Lower lobe of right lung (tissue), 2 donors: Measurements from ENCODE around the gene SDC3. TPM values are rescaled to one million over a fixed set of nuclear protein-coding genes. Genes with fewer than 3 reads are reported as not detected.

Experiments used
- ATAC-seq, 2 donors: fragments of 200-7000 bp; cut with Tn5 transposase; one replicate each; pipeline ENCODE4 v1.9.1; 2020 to 2022; ENCODE audit warnings: mild to moderate bottlenecking in 2 of 2, moderate library complexity in 2 of 2
- DNase-seq: peaks from one replicate; pipeline ENCODE4 v3.0.0-alpha.2; 2020
- H3K27ac ChIP-seq: fragments of 200-600 bp; one replicate; pipeline ENCODE4 v1.8.0; 2022
- H3K27me3 ChIP-seq: fragments of 200-600 bp; one replicate; pipeline ENCODE4 v1.8.0; 2022; ENCODE audit warnings: low read depth
- H3K36me3 ChIP-seq: fragments of 200-600 bp; one replicate; pipeline ENCODE4 v1.8.0; 2022; ENCODE audit warnings: mild to moderate bottlenecking
- H3K4me1 ChIP-seq: fragments of 200-600 bp; one replicate; pipeline ENCODE4 v1.8.0; 2022
- H3K4me3 ChIP-seq: fragments of 200-600 bp; one replicate; pipeline ENCODE4 v1.8.0; 2022; ENCODE audit warnings: mild to moderate bottlenecking
- H3K9me3 ChIP-seq: fragments of 200-600 bp; one replicate; pipeline ENCODE4 v1.8.0; 2022
- intact Hi-C: fragments of 100-400 bp; cut with DNase I; formaldehyde crosslinking; loops from one replicate; pipeline ENCODE4 v1.11.0; 2022
- total RNA-seq: library from RNA; stranded (reverse); fragmentation: NEBNext Ultra II Directional; extraction: Animal tissue kit (Norgen Biotek cat#: 25700); gene quantifications from one replicate; pipeline ENCODE4 v1.2.1, GENCODE V29; 2021
- TF ChIP-seq, protein P1 (sequence below): fragments of 200-600 bp; IDR thresholded peaks from one replicate; pipeline ENCODE4 v1.8.0; 2022; ENCODE audit warnings: antibody characterized with exemption, mild to moderate bottlenecking
- donor health status: DM: no; HTN: yes; CAD: no; lungs with severe emphysema.

Gene SDC3
- total RNA-seq, 1 donor from 2014 or later, result 43.5 TPM

DNA sequence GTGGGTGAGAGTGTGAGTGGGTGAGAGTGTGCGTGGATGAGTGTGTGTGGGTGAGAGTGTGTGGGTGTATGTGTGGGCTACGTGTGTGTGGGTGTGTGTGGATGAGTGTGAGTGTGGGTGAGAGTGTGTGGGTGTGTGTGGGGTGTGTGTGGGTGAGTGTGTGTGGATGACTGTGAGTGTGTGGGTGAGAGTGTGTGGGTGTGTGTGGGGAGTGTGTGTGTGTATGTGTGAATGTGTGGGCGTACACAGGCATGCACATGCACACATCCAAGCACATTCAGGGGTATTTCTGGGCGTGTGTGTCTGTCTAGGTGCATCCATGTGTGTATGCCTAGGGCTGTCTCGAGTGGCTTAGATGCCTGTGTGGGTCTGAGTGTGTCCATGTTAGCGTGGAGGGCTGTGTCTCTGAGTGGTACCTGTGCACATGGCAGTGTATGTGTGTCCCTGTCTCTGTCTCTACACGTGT, 14.0 kb downstream of the SDC3 start:
- intact Hi-C loops, result no loop called here
- H3K36me3 ChIP-seq, result no peaks in the 10 kb centered on the region
- H3K4me1 ChIP-seq, result peaks cover 14% of the 10 kb centered on the region
- ATAC-seq (no peak), DNase-seq (no peak)
- TF ChIP-seq, protein P1, sequence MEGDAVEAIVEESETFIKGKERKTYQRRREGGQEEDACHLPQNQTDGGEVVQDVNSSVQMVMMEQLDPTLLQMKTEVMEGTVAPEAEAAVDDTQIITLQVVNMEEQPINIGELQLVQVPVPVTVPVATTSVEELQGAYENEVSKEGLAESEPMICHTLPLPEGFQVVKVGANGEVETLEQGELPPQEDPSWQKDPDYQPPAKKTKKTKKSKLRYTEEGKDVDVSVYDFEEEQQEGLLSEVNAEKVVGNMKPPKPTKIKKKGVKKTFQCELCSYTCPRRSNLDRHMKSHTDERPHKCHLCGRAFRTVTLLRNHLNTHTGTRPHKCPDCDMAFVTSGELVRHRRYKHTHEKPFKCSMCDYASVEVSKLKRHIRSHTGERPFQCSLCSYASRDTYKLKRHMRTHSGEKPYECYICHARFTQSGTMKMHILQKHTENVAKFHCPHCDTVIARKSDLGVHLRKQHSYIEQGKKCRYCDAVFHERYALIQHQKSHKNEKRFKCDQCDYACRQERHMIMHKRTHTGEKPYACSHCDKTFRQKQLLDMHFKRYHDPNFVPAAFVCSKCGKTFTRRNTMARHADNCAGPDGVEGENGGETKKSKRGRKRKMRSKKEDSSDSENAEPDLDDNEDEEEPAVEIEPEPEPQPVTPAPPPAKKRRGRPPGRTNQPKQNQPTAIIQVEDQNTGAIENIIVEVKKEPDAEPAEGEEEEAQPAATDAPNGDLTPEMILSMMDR, result no peak
- no peak overlapping the region for H3K27ac ChIP-seq
- H3K9me3 ChIP-seq, result no peaks in the 10 kb centered on the region
- no peaks in the 10 kb centered on the region for H3K27me3 ChIP-seq
- H3K4me3 ChIP-seq, result no peak overlapping the region

DNA sequence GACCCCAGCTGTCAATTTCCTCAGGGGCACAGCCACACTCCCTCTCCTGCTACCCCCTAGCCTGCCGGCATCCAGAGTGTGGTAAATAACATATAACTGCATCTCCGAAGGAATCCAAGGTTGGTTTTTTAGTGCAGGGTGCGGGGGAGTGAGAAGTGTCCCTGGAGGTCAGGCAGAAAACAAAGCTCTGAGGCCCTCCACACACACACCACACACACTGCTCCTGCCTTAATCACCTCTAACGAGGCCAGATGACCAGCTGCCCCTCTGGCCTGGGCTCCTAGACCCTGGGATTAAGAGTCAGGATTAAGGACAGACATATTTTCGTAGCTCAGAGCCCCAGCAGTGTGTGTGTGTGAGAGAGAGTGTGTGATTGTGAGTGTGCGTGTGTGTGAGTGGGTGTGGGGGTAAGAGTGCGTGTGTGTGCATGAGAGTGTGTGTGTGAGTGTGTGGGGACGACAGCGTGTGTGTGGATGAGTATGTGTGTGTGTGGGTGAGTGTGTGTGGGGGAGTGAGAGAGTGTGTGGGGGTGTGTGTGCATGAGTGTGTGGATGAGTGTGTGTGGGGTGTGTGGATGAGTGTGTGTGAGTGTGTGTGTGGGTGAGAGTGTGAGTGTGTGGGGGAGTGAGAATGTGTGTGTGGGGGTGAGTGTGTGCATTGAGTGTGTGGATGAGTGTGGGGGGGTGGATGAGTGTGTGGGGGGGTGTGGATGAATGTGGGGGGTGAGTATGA, 14.6 kb downstream of the SDC3 start:
- H3K4me1 ChIP-seq, result peaks cover 19% of the 10 kb centered on the region
- ATAC-seq (no peak), DNase-seq (no peak)
- no peak overlapping the region for H3K4me3 ChIP-seq
- H3K27me3 ChIP-seq, result no peaks in the 10 kb centered on the region
- TF ChIP-seq, protein P1, result no peak
- H3K9me3 ChIP-seq, result no peaks in the 10 kb centered on the region
- intact Hi-C loops, result no loop called here
- no peak overlapping the region for H3K27ac ChIP-seq
- no peaks in the 10 kb centered on the region for H3K36me3 ChIP-seq

DNA sequence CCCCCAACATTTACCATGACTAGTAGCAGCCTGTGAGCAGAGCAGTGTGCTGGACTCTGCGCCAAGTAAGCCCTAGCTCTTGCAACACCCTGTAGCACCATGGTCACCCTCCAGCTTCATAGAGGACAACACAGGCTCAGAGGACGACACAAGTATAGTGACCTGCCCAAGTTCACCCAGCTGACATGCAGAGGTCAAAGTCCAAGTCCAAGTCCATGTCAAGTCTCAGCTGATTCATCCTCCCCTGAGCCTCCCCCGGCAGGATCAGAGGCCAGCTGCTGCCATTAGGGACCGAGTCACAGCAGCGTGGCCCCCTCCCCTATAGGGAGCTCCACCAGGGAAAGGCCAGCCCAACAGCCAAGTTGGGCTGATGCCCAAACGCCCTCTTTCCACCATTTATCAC, 15.9 kb downstream of the SDC3 start:
- H3K27me3 ChIP-seq, result no peaks in the 10 kb centered on the region
- DNase-seq, result no peak
- no peak for ATAC-seq
- H3K9me3 ChIP-seq, result no peaks in the 10 kb centered on the region
- H3K4me3 ChIP-seq, result no peak overlapping the region
- H3K4me1 ChIP-seq, result peaks cover 31% of the 10 kb centered on the region
- no peaks in the 10 kb centered on the region for H3K36me3 ChIP-seq
- TF ChIP-seq, protein P1, result no peak
- intact Hi-C loops, result no loop called here
- no peak overlapping the region for H3K27ac ChIP-seq

DNA sequence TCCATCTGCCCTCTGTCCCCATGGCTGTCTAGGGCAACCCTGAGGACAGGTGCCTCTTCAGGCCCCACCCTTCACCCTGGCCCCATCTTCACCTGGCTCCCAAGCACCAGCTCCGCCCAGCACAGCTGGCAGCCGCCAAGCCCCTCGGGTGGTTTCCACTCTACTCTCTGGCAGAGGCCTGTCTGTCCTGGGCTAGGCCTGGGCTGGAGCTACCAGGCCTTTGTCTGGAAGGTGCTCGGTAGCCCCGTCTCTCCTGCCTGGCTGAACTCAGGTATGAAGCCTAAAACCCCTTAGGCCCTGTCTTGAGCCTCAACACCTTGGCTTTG, 17.4 kb downstream of the SDC3 start:
- peaks cover 37% of the 10 kb centered on the region for H3K4me1 ChIP-seq
- H3K9me3 ChIP-seq, result no peaks in the 10 kb centered on the region
- H3K27me3 ChIP-seq, result no peaks in the 10 kb centered on the region
- H3K36me3 ChIP-seq, result no peaks in the 10 kb centered on the region
- intact Hi-C loops, result no loop called here
- ATAC-seq (no peak), DNase-seq (no peak)
- TF ChIP-seq, protein P1, result no peak
- H3K27ac ChIP-seq, result no peak overlapping the region
- H3K4me3 ChIP-seq, result no peak overlapping the region

DNA sequence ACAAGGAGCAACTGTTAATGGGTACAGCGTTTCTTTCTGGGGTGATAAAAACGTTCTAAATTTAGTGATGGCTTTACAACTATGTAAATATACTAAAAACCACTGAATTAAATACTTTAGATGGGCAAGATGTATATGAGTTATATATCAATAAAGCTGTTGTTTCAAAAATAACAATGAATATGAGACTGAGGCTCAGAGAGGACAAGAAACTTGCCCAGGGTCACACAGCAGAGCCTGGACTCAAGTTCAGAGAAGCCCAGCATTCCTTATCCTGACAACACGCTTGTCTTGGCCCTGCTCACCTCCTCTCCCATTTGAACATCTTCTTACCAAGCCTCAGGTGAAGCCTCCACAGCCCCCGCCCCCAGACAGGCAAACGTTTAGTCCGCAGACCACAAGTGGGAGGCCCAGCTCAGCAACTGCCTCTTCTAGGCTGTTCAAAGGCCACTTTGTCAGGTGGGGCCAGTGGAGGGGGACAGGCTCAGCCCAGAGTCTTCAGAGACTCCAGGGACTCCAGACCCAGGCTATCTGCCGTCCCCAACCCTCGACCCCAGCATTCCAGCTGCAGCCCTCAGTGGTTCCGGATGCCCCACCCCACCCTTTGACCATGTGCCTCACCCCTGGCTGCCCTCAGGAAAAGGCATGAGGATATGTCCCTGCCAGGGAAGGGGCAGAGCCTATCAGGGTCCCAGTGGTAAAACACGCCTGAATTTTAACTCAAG, 17.9 kb downstream of the SDC3 start:
- no peak for DNase-seq
- no peak for ATAC-seq
- Histone ChIP-seq H3K27me3 (no peaks in the 10 kb centered on the region), H3K4me3 (no peak overlapping the region), H3K27ac (no peak overlapping the region), H3K4me1 (peaks cover 37% of the 10 kb centered on the region), H3K9me3 (no peaks in the 10 kb centered on the region), H3K36me3 (no peaks in the 10 kb centered on the region)
- intact Hi-C loops, result no loop called here
- TF ChIP-seq, protein P1, result no peak
